HEK293 (cell line): ENCODE data around the gene ERBB4.
"Not testable (repeated sequence)": the region's sequence is repeated elsewhere in the genome, so short reads cannot be mapped to it uniquely, and the experiment has no call there.

Source experiments
- CTCF ChIA-PET: fragments of 350-600 bp; formaldehyde crosslinking; extraction: SDS; loops from one replicate; lab custom pipeline; 2021; ENCODE audit warnings: antibody characterized with exemption; lab: Yijun Ruan, JAX
- POLR2A ChIA-PET: fragments of 300-600 bp; formaldehyde crosslinking; extraction: SDS; loops from one replicate; lab custom pipeline; 2020; ENCODE audit warnings: antibody characterized with exemption, inconsistent platforms; lab: Yijun Ruan, JAX
- H3K27ac ChIP-seq: fragments of 200-500 bp; sonication (Bioruptor generic); 2 replicates; pipeline ENCODE4 v1.5.1; 2014; ENCODE audit warnings: low read depth, low read length, control low read depth, inconsistent platforms; ENCODE audit errors: extremely low read depth
- H3K36me3 ChIP-seq, 2 experiments: fragments of 200-500 bp in 1 of 2; sonication (Bioruptor generic) in 1 of 2; 1 replicate in 1 of 2; 2 replicates in 1 of 2; pipeline ENCODE4 v1.5.1; 2014 to 2017; ENCODE audit warnings: inconsistent platforms in 2 of 2, low read length in 2 of 2; ENCODE audit not compliant: control insufficient read depth in 2 of 2, insufficient read depth in 1 of 2
- H3K4me1 ChIP-seq: fragments of 200-500 bp; sonication (Bioruptor generic); 2 replicates; pipeline ENCODE4 v1.5.1; 2014; ENCODE audit warnings: mild to moderate bottlenecking, low read length, inconsistent platforms; ENCODE audit not compliant: control insufficient read depth, insufficient read depth
- H3K4me3 ChIP-seq: 2 replicates; pipeline ENCODE4 v1.5.1; 2011; ENCODE audit warnings: low read depth, mild to moderate bottlenecking, control low read depth, low read length, moderate library complexity
- H3K9me3 ChIP-seq: fragments of 200-500 bp; sonication (Bioruptor generic); 2 replicates; pipeline ENCODE4 v1.5.1; 2014; ENCODE audit warnings: low read depth, low read length, inconsistent platforms; ENCODE audit not compliant: control insufficient read depth, insufficient read depth
- GFI1B ChIP-seq: fragments of 450-650 bp; formaldehyde crosslinking; IDR thresholded peaks from 2 replicates; pipeline ENCODE4 v1.5.1; 2016; ENCODE audit warnings: missing biosample characterization, missing genetic modification characterization
- GLIS2 ChIP-seq: fragments of 450-650 bp; formaldehyde crosslinking; IDR thresholded peaks from 2 replicates; pipeline ENCODE4 v1.5.1; 2016; ENCODE audit warnings: missing biosample characterization, missing genetic modification characterization
- HOXC10 ChIP-seq: sonication (generic); formaldehyde crosslinking; IDR thresholded peaks from 2 replicates; pipeline ENCODE4 v1.8.1; 2023; ENCODE audit warnings: mild to moderate bottlenecking, missing genetic modification reagents
- KLF16 ChIP-seq: fragments of 450-650 bp; formaldehyde crosslinking; IDR thresholded peaks from 2 replicates; pipeline ENCODE4 v1.5.1; 2017; ENCODE audit warnings: missing biosample characterization, missing genetic modification characterization
- SALL2 ChIP-seq: fragments of 450-650 bp; formaldehyde crosslinking; IDR thresholded peaks from 2 replicates; pipeline ENCODE4 v1.5.0; 2017; ENCODE audit warnings: missing biosample characterization, mild to moderate bottlenecking, missing genetic modification characterization, borderline replicate concordance
- ZBTB21 ChIP-seq: fragments of 450-650 bp; formaldehyde crosslinking; IDR thresholded peaks from 2 replicates; pipeline ENCODE4 v1.5.1; 2017; ENCODE audit warnings: missing biosample characterization, missing genetic modification characterization
- ZBTB44 ChIP-seq: fragments of 450-650 bp; IDR thresholded peaks from 2 replicates; pipeline ENCODE4 v1.5.1; 2018; ENCODE audit warnings: missing biosample characterization, mild to moderate bottlenecking, missing genetic modification characterization
- ZNF121 ChIP-seq: fragments of 450-650 bp; formaldehyde crosslinking; IDR thresholded peaks from 2 replicates; pipeline ENCODE4 v1.5.1; 2016; ENCODE audit warnings: missing biosample characterization, missing genetic modification characterization
- ZNF140 ChIP-seq: fragments of 450-650 bp; formaldehyde crosslinking; IDR thresholded peaks from 2 replicates; pipeline ENCODE4 v1.5.1; 2016; ENCODE audit warnings: missing biosample characterization, missing genetic modification characterization
- ZNF146 ChIP-seq: fragments of 450-650 bp; formaldehyde crosslinking; IDR thresholded peaks from 2 replicates; pipeline ENCODE4 v1.5.1; 2016; ENCODE audit warnings: missing biosample characterization, missing genetic modification characterization
- ZNF202 ChIP-seq: fragments of 450-650 bp; formaldehyde crosslinking; IDR thresholded peaks from 2 replicates; pipeline ENCODE4 v1.5.1; 2016; ENCODE audit warnings: missing biosample characterization, missing genetic modification characterization, borderline replicate concordance
- ZNF24 ChIP-seq: fragments of 450-650 bp; formaldehyde crosslinking; IDR thresholded peaks from 2 replicates; pipeline ENCODE4 v1.5.1; 2016; ENCODE audit warnings: missing biosample characterization, missing genetic modification characterization
- ZNF510 ChIP-seq: fragments of 450-650 bp; formaldehyde crosslinking; IDR thresholded peaks from 2 replicates; pipeline ENCODE4 v1.5.1; 2018; ENCODE audit warnings: mild to moderate bottlenecking, missing genetic modification characterization, missing biosample characterization; ENCODE audit not compliant: insufficient replicate concordance
- ZNF561 ChIP-seq: fragments of 450-650 bp; IDR thresholded peaks from 2 replicates; pipeline ENCODE4 v1.5.1; 2018; ENCODE audit warnings: missing biosample characterization, missing genetic modification characterization, borderline replicate concordance
- ZNF629 ChIP-seq: fragments of 450-650 bp; formaldehyde crosslinking; IDR thresholded peaks from 2 replicates; pipeline ENCODE4 v1.5.1; 2017; ENCODE audit warnings: missing biosample characterization, missing genetic modification characterization
- ZNF664 ChIP-seq: fragments of 450-650 bp; formaldehyde crosslinking; IDR thresholded peaks from 2 replicates; pipeline ENCODE4 v1.5.1; 2016; ENCODE audit warnings: missing biosample characterization, missing genetic modification characterization
- TF ChIP-seq, protein P1 (sequence below): fragments of 450-650 bp; formaldehyde crosslinking; IDR thresholded peaks from 2 replicates; pipeline ENCODE4 v1.5.1; 2017; ENCODE audit warnings: missing biosample characterization, missing genetic modification characterization
- TF ChIP-seq, protein P2 (sequence below): fragments of 450-650 bp; formaldehyde crosslinking; IDR thresholded peaks from 2 replicates; pipeline ENCODE4 v1.5.1; 2016; ENCODE audit warnings: missing biosample characterization, missing genetic modification characterization
- TF ChIP-seq, protein P3 (sequence below): fragments of 450-650 bp; formaldehyde crosslinking; IDR thresholded peaks from 2 replicates; pipeline ENCODE4 v1.5.1; 2016; ENCODE audit warnings: missing biosample characterization, missing genetic modification characterization
- TF ChIP-seq, protein P4 (sequence below): fragments of 450-650 bp; formaldehyde crosslinking; optimal IDR thresholded peaks from 2 replicates; pipeline ENCODE3; 2016; ENCODE audit warnings: missing biosample characterization, mild to moderate bottlenecking, missing genetic modification characterization

ERBB4 gene

DNA sequence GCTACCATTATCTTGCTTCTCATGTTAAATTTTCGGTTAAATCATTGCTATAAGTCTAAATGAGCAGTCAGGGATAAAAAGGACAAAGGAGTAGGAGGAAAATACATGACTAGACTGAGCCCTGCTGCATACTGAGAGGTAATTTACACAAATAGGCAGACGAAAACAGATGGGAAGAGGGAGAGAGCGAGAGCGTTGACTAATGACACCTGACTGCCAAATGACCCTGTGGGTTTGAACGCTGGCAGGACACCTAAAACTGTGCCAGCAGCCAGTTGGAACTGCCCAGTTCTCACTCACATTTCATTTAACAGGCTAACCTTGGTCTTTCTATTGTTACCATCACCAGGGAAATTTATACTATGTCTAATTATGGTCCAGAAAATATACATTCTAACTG lies 1004.0 kb downstream of the ERBB4 start:
- Histone ChIP-seq H3K36me3 (no peaks in the 10 kb centered on the region), H3K27ac (no peak overlapping the region), H3K4me1 (no peaks in the 10 kb centered on the region), H3K9me3 (no peaks in the 10 kb centered on the region), H3K4me3 (no peak overlapping the region)
- POLR2A ChIA-PET, result no interaction called here
- CTCF ChIA-PET, result no interaction called here
- TF ChIP-seq GLIS2 (tag by site-specific recombination) (no peak), ZNF146 (tag by site-specific recombination) (no peak), ZNF202 (tag by site-specific recombination) (no peak), HOXC10 (no peak), ZNF561 (tag by site-specific recombination) (no peak), KLF16 (tag by site-specific recombination) (no peak), ZNF629 (tag by site-specific recombination) (no peak), ZNF510 (tag by site-specific recombination) (no peak), ZNF24 (tag by site-specific recombination) (no peak), ZNF664 (tag by site-specific recombination) (no peak)
- TF ChIP-seq, protein P1, sequence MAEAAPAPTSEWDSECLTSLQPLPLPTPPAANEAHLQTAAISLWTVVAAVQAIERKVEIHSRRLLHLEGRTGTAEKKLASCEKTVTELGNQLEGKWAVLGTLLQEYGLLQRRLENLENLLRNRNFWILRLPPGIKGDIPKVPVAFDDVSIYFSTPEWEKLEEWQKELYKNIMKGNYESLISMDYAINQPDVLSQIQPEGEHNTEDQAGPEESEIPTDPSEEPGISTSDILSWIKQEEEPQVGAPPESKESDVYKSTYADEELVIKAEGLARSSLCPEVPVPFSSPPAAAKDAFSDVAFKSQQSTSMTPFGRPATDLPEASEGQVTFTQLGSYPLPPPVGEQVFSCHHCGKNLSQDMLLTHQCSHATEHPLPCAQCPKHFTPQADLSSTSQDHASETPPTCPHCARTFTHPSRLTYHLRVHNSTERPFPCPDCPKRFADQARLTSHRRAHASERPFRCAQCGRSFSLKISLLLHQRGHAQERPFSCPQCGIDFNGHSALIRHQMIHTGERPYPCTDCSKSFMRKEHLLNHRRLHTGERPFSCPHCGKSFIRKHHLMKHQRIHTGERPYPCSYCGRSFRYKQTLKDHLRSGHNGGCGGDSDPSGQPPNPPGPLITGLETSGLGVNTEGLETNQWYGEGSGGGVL (tag by site-specific recombination), result no peak

GRCh38 chr2:211524248-211524647 lies 1014.4 kb downstream of the ERBB4 start:
- CTCF ChIA-PET, POLR2A ChIA-PET, H3K4me1 ChIP-seq, H3K9me3 ChIP-seq, H3K27ac ChIP-seq, H3K4me3 ChIP-seq, H3K36me3 ChIP-seq: not testable (repeated sequence)

DNA sequence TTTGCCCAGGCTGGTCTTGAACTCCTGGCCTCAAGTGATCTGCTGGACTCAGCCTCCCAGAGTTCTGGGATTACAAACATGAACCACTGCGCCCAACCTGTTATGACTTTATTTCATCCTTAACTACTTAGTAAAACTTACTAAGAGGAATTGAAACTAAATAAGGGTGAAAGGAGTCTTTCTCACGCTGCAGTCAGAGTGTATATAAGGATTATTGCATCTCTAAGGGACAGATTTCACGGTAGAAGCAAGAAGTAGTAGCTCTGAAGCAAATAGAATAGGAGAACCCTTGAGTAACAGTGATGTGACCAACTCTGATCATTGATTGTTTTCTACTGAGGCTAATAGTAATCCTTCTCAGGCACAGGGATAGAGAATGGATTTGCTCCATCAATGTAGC lies 1022.1 kb downstream of the ERBB4 start:
- TF ChIP-seq ZNF140, result no peak
- TF ChIP-seq ZNF202 (tag by site-specific recombination), result no peak
- TF ChIP-seq GFI1B, result no peak
- TF ChIP-seq ZNF121 (tag by site-specific recombination), result no peak
- TF ChIP-seq ZBTB21 (tag by site-specific recombination), result no peak
- TF ChIP-seq, protein P2, sequence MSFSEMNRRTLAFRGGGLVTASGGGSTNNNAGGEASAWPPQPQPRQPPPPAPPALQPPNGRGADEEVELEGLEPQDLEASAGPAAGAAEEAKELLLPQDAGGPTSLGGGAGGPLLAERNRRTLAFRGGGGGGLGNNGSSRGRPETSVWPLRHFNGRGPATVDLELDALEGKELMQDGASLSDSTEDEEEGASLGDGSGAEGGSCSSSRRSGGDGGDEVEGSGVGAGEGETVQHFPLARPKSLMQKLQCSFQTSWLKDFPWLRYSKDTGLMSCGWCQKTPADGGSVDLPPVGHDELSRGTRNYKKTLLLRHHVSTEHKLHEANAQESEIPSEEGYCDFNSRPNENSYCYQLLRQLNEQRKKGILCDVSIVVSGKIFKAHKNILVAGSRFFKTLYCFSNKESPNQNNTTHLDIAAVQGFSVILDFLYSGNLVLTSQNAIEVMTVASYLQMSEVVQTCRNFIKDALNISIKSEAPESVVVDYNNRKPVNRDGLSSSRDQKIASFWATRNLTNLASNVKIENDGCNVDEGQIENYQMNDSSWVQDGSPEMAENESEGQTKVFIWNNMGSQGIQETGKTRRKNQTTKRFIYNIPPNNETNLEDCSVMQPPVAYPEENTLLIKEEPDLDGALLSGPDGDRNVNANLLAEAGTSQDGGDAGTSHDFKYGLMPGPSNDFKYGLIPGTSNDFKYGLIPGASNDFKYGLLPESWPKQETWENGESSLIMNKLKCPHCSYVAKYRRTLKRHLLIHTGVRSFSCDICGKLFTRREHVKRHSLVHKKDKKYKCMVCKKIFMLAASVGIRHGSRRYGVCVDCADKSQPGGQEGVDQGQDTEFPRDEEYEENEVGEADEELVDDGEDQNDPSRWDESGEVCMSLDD (tag by site-specific recombination), result no peak
- TF ChIP-seq, protein P3, sequence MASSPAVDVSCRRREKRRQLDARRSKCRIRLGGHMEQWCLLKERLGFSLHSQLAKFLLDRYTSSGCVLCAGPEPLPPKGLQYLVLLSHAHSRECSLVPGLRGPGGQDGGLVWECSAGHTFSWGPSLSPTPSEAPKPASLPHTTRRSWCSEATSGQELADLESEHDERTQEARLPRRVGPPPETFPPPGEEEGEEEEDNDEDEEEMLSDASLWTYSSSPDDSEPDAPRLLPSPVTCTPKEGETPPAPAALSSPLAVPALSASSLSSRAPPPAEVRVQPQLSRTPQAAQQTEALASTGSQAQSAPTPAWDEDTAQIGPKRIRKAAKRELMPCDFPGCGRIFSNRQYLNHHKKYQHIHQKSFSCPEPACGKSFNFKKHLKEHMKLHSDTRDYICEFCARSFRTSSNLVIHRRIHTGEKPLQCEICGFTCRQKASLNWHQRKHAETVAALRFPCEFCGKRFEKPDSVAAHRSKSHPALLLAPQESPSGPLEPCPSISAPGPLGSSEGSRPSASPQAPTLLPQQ (tag by site-specific recombination), result no peak
- TF ChIP-seq ZBTB44 (tag by site-specific recombination), result no peak
- TF ChIP-seq, protein P4, sequence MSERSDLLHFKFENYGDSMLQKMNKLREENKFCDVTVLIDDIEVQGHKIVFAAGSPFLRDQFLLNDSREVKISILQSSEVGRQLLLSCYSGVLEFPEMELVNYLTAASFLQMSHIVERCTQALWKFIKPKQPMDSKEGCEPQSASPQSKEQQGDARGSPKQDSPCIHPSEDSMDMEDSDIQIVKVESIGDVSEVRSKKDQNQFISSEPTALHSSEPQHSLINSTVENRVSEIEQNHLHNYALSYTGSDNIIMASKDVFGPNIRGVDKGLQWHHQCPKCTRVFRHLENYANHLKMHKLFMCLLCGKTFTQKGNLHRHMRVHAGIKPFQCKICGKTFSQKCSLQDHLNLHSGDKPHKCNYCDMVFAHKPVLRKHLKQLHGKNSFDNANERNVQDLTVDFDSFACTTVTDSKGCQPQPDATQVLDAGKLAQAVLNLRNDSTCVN (tag by site-specific recombination), result no peak
- no peak for TF ChIP-seq SALL2 (tag by site-specific recombination)
- Histone ChIP-seq H3K9me3 (no peaks in the 10 kb centered on the region), H3K4me1 (no peaks in the 10 kb centered on the region), H3K36me3 (no peaks in the 10 kb centered on the region), H3K27ac (no peak overlapping the region), H3K4me3 (no peak overlapping the region)
- CTCF ChIA-PET, result no interaction called here
- POLR2A ChIA-PET, result no interaction called here
